Caki2 (cell line): ENCODE measurements around the gene ZNF789. TPM values are rescaled to one million over a fixed set of nuclear protein-coding genes. Genes with fewer than 3 reads are reported as not detected.
A peak's percentile ranks its signal among the peaks of the same experiment; 100 is the strongest.

Experiments
- DNase-seq: peaks from one replicate; pipeline ENCODE4 v3.0.0-alpha.2; 2015; ENCODE audit warnings: low read depth
- in situ Hi-C: cut with HindIII; loops from 2 replicates; pipeline ENCODE4 v1.10.0; 2016; ENCODE audit warnings: low sequenced_read_pairs, low pct_unique_long_range_greater_than_20kb, mixed read lengths
- total RNA-seq: library from RNA; depleted of rRNA; stranded (reverse); fragments of >200 nt; shearing (Covaris generic); gene quantifications from 2 replicates; pipeline ENCODE4 v1.2.3, GENCODE V29; 2014; ENCODE audit warnings: low replicate concordance

The ZNF789 gene
- total RNA-seq, 1 experiment from 2014 or later: 8.7 TPM

DNA sequence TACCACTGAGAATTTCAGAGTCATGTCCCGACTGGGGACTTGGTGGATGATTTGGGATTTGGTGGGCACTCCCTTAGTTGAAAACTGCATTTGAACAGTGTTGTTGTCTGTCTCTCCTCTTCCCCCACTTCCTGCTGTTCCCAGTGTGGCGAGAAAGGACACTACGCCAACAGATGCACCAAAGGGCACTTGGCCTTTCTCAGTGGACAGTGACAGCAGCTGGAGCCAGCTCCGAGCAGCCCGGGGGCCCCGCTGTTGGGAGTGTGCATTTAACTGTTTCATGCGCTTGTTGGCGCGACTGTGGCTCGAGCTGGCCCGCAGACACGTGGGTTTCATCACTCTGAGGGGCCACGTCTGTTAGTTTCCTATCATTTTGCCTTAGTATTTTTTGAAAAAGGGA lies 16.4 kb upstream of the ZNF789 start:
- DNase-seq: no peak
- in situ Hi-C loops: no loop called here

DNA sequence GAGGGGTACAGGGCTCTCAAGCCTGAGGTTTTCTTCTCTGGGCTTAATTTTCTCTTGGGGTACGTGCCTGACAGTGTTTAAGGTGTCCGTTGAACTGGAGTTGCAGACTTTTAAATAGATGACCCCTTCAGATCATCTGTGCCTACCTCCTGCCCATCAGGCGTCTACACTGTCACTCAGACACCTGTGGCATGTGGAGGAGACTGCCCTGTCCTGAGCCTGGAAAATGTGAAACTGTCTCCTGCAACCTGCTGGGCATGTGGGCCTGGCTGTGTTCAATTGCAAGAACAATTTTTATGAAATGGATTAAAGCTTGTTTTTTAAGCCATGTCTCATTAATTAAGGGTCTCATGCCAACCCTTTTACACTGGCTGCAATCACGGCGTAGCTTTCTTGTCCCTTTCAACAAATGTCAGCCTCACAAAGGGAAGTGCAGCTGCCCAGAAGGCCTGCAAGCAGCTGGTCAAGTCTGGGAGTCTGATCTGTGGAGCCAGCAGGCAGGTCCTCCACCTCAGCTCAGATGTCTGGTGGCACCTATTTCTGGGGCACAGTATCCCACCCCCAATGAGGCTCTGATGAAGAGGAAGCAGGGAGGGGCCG lies 15.5 kb upstream of the ZNF789 start:
- in situ Hi-C loops: no loop called here
- no peak for DNase-seq

DNA sequence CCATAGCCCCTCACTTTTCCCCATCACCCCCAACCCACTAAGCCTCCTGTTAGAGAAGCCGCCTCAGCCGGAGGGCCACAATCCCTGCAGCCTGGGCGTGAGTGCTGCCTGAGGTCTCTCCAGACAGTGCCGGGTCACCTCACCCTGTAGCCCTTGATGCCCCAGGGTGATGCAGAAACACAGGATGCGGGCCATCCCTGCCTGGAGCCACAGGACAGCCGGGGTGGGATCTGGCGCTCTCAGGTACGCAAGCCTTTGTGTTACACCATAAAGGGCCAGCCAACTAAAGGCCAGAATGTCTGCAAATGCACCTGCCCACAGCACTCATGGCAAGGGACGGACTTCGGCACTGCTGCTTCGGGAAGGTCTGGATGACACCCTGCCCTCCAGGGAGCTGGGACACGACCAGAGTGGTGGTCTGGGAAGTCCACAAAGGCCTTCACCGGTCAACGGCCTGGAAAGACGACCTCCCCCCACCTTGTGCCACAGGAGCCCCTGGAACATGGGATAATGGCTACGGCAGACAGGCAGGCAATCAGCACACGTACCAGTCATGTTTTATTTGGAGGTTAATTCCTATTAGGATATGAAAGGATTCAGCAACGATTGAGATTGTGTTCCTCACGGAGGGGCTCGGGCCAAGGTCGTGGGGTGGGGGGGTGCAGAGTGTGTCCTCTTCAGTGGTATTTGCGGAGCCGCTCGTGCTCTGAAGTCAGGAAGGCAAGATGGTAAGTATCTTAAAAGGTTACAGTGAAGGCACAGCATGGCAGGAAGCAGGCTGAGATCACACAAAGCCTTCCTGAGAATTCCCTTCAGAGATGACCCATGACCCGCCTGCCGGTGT lies 14.8 kb upstream of the ZNF789 start:
- DNase-seq: no peak
- in situ Hi-C loops: no loop called here

DNA sequence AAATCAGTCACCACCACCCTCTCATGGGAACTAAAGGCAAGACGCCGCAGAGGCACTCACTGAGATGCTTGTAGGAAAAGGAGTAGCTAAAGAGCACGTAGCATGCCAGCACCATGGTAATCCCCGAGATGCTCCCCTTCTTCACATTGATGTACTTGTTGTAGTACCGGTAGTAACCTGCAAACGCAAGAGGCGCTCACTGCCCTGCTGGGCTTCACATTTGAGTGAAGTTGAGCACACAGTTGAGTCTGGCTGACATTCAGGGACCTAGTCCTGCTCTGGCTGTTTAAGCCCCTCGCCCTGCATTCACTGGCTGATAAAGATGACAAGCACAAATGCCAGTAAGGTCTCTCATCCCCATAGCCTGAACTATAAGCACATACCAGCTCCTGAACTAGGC lies 13.6 kb upstream of the ZNF789 start:
- DNase-seq: no peak
- in situ Hi-C loops: no loop called here

DNA sequence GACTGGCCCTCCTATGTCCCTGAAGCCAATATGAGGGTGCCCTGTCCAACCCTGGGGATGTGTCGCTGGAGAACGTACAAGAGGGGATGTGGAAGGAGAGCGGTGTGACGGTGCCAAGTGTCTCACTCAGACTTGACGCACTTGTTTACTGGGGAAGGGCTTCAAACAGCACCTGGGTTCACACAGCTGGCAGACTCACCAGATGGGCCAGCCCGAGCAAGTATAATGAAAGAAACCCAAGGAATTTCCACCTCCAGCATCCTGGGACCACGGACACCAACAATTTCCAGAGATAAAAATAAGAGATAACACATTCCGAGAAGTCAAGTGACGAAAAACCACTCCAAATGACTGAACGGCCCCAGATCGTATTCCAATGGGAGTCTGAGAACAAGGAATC lies 12.0 kb upstream of the ZNF789 start:
- in situ Hi-C loops: no loop called here
- no peak for DNase-seq

DNA sequence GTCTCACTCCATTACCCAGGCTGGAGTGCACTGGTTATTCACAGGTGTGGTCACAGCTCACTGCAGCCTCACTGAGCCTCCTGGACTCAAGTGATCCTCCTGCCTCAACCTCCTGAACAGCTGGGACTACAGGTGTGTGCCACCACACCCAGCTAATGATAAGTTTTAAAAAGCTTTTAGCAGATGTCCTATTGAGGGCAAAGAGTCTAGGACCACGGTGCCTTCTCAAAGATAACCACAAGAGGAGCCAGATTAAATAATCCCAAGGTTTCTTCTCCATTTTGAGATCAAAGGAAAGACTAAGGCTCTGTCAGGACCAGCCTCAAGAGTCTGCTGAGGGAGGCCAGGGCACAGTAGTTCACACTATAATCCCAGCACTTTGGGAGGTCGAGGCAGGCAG lies 11.5 kb upstream of the ZNF789 start:
- DNase-seq: no peak
- in situ Hi-C loops: no loop called here

DNA sequence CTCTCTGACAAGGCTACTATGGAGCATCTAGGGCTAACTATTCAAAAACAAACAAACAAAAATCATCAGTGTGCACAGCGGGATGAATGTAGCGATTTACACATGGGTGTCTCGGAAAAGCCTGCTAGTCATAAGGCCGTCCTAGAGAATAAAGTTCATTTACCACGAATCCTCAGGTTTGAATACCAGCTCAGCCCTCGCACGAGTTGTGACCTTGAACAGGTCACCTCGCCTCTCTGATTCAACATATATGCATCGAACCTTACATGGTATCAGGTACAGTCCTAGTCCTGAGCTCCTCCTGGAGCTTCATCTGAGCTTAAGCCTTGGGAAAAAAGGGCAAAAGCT lies 7.3 kb upstream of the ZNF789 start:
- in situ Hi-C loops: no loop called here
- DNase-seq: no peak

DNA sequence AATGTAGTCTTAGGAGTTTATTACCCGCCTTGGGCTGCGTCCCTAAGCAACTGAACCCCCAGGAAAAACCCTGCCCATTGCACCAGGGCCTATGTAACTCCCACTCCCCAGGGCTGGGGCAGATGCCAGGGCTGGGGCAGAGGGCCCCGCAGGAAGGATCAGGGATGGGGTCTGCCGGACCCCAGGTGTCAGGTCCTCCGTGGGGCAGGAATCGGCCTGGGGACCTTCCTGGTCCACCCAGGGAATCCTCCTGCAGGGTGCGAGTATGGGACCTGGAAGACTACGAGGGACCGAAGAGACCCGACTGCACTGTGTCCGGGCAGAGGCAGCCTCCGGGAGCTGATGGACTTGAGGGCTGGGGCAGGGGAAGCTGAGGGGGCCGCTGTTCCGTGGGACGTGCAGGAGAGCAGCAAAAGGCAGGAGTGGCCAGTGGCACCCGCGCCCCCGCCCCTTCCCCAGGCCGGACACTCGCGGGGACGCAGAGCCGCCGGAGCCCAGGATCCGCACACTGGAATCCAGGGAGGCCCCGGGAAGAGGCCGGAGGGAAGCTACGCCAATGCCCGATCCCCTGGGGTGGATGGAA lies 4.3 kb upstream of the ZNF789 start:
- in situ Hi-C loops: no loop called here
- no peak for DNase-seq

DNA sequence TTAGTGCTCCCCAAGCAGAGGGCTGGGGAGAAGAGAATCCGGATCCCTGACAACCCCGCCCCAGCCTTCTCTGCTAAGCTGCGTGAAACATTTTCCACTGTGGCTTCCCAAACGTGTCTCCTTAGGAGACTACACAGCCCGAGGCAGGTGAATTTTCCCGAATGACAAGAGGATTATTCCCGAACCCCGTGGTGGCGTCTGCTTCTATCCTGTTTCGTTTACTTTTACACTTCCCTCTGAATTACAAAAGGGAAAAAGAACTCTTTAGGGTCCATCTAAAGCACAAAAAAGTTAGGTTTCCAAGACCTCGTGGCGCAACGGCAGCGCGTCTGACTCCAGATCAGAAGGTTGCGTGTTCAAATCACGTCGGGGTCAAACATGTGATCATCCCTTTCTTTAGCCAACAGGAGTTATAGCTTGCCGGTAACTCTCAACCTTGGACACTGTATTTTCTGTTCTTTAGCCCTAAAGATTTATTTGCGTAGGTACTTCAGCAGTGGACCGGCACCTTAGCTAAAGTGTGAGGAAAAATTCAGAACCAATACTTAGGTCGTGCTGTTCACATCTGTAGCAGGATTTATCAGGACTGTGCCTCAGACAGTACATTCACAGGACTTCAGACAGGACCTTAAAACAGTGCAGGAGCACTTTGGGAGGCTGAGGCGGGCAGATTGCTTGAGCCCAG lies 3.2 kb upstream of the ZNF789 start:
- no peak for DNase-seq
- in situ Hi-C loops: no loop called here

DNA sequence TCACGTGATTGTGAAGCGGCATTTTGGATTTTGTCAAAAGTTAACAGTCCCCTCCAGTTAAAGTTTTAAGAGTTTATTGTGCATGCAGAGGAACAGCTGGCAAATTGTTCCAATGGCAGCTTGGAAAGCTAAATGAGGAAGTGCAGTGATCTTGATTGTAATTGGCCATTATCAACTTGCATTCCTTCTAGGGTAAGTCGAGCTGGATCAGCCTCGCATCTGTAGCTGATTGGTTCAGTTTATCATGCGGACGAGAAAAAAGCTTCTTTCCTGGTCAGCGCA lies 566 bp downstream of the ZNF789 start:
- in situ Hi-C loops: no loop called here
- DNase-seq: peak; percentile 61

DNA sequence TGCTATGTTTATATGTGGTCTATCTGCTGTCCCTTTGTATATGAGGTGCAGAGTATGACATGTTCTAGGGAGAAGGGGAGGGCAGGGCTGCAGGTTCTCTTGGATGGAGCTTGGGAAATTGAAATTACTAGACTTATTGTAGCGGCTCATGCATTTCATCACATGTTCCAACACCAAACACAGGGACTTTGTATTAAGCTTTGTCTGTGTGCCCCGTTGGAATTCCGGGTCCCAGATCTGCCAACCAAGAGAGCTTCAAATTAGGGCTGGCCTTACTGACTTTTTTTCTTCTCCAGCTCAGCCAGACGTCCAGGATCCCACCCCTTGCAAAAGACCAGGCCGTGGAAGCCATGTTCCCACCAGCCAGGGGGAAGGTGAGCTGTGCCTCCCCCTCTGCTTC lies 3.4 kb downstream of the ZNF789 start:
- in situ Hi-C loops: no loop called here
- DNase-seq: no peak

DNA sequence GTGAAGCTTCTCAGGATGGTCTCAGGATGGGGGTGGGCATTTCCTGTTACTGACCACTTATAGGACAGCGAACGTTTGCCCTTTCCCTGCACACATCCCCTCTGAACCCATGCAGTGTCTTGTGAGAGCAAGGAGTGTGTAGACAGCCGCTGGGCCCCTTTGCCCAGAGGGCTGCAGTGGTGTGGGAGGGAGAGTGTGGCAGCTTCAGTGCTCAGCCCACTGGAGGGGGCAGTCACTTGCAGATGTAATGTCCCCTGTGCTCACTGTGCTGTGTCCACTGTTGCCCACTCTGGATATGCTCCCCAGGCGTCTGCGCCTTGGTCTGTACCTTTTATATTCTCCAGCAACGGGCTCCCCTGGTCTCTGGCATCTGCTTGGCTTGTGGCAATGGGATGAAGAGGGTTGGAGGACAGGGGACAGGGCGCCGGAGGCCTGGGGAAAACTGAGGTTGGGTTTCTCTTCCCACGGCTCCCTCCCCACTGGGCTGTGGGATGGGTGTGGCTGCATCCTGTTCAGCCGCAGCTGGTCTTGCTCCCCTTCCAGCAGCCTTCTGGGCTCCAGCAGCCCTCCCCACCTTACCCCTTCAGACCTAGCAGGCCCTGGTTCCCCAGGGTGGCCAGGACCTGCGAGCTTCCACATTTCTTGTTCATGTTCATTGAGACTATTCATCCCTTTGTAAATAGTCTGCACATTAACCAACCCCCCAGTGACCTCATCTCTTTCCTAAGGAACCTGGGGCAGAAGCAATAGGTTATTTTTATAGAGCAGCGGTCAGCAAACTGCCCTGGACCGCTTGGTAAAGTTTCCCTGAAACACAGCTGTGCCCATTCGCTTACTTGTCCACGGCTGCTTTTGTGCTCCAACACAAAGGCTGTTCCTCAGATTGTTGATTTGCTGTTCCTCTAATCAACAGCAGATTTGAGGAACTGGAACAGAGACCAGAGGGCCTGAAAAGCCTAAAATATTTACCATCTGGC lies 6.1 kb downstream of the ZNF789 start:
- DNase-seq: no peak
- in situ Hi-C loops: no loop called here

DNA sequence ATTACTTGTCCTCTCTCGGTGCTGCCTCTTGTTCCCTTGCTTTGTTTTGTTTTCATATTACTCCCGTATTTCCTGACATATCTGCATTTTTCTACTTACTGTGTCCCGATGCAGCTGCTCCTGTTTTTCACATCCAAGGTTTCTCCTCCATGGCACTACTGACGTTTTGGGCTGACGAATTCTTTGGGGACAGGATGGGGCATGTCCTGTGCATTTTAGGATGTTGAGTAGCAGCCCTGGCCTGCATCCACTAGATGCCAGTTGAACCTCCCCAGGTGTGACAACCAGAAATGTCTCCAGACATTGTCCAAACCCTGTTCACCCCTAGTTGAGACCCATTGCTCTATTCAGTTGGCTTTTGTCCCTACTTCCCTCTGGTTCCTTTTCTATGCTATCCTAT lies 12.4 kb downstream of the ZNF789 start:
- in situ Hi-C loops: no loop called here
- DNase-seq: no peak

DNA sequence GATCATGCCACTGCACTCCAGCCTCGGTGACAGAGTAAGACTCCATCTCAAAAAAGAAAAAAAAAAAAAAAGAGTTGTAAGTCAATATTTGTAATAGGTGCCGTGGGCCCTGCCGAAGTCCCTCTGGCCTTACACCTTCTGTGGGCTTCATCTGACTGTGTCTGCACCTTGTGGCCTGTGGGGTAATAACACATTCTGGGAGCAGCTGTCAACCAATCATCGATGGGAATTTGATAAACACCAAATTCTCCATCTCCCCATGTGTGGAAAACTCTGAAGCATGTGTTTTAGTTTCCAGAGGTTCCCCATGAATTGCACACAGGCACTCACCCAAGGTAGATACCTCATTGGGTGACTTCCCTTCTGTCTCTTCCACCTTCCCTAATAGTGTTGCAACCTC lies 16.5 kb downstream of the ZNF789 start:
- no peak for DNase-seq
- in situ Hi-C loops: no loop called here

DNA sequence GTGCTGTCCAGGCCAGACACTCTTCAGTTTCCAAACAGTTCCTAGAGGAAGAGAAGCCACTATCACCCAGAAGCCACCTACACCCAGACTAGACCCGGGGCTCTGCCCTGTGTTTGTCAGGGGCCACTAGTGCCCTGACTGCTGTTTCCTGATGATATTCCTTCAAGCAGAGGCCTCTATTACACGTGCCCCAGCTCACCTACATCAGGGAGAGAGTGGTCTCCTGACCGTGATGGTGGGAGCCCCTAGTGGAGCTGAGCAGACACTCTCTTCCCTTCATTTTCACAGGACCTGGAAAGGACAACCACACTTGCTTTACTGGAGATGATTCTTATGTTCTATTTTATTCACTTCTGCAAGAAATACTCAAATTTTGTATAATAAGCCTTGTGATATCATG lies 18.2 kb downstream of the ZNF789 start:
- DNase-seq: no peak
- in situ Hi-C loops: no loop called here

DNA sequence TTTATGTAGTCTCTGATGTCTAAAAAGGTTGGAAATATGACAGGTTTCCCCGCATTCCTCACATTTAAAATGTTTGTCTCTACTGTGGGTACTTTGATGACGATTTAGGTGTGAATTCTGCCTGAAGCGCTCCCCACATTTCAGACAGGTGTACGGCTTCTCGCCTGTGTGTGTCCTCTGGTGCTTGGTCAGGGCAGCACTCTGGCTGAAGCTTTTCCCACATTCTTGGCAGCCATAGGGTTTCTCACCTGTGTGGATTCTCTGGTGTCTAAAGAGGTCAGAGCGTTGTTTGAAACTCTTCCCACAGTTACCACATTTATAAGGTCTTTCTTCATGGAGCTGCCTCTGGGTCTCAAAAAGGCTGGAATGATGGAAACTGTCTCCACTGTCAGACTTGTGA lies 21.1 kb downstream of the ZNF789 start:
- peak; percentile 13 for DNase-seq
- in situ Hi-C loops: no loop called here

DNA sequence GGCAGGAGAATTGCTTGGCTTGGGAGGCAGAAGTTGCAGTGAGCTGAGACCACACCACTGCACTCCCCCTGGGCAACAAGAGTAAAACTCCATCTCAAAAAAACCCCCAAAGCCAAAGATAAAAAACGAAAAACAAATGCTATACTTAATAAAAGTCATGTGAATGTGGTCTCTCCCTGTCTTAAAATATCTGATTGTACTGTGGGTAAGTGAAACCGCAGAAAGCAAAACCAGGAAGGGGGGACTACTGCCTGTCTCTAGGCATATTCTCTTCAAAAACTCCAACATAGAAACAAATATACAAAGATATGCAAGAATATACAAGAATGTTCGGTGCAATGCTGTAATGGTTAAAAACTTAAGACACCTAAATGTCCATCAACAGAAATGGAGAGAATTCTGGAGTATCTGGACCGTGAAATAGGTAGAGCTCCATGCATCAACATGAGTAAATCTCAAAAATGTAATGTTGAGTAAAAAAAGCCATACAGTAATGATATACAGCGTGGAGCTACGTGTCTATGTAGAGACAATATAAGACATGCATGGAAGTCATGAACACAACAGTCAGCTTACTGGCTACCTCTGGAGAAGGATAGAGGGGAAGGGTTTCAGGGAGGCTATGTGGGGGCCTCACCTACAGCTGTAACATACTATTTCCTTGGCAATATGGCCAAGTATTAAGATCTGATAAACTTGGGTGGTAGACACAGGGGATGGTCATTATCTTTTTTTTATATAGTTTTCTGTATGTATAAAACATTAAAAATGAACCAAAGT lies 25.3 kb downstream of the ZNF789 start:
- DNase-seq: no peak
- in situ Hi-C loops: no loop called here

DNA sequence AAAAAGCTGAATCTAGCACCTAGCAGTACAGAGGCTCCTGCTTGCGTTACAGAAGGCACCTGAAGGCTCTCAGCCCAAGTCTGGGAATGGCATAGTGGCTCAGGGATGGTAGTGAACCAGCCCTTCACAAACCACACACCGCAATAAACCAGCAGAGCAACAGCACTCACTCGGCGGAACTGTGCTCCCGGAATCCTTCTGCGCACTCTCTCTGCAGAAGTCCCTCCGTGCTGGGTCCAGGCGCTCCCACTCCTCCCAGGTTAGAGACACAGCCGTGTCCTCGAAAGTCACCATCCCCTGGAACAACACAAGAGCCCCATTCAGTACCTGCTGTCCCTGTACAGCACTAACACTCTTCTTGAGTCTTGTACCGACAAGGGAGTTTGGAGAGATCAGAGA lies 25.9 kb downstream of the ZNF789 start:
- in situ Hi-C loops: no loop called here
- no peak for DNase-seq
